ENCODE data around the gene PFN3. TPM values are rescaled to one million over a fixed set of nuclear protein-coding genes. Genes with fewer than 3 reads are reported as not detected.

The PFN3 gene
- total RNA-seq, 2 experiments from 2014 or later: not detected

GRCh38 chr5:177405805-177406204, 5.3 kb upstream of the PFN3 start:
- Mint-ChIP-seq H3K36me3 (ENCODE audit: low read depth) (no peaks in the 10 kb centered on the region), H3K9me3 (no peaks in the 10 kb centered on the region), H3K27me3 (no peaks in the 10 kb centered on the region), H3K4me1 (ENCODE audit: low read depth) (peaks cover 34% of the 10 kb centered on the region), H3K27ac (no peak overlapping the region), H3K4me3 (no peak overlapping the region)
- Histone ChIP-seq H3K9me3 (ENCODE audit: control insufficient read depth in 1 of 2, insufficient read depth in 1 of 2, low read length in 2 of 2) (no peaks in the 10 kb centered on the region), H3K27me3 (ENCODE audit: control insufficient read depth in 1 of 2, insufficient read depth in 2 of 2, low read length in 2 of 2) (peaks cover 0 to 2% of the 10 kb centered on the region in 2 experiments), H3K4me1 (ENCODE audit: insufficient read depth, low read length) (peaks cover 45% of the 10 kb centered on the region), H3K36me3 (ENCODE audit: insufficient read depth, low read length) (no peaks in the 10 kb centered on the region), H3K27ac (ENCODE audit: low read depth in 1 of 2, low read length in 2 of 2) (no peak overlapping the region), H3K4me3 (ENCODE audit: low read length) (no peak overlapping the region)
- DNase-seq: peak in 3 of 14 experiments; percentile 38 to 63 (median 56)
- CTCF ChIA-PET: interaction anchor here (1.4 to 9.7 kb wide), 4 partner anchors 11 to 58 kb away, joined by 3 to 352 read pairs (median 73); partner anchors contain the start of gene PRR7
- POLR2A ChIA-PET: interaction anchor here (6.4 to 11.0 kb wide), 3 partner anchors 16 to 44 kb away, joined by 72 to 435 read pairs (median 250); partner anchors contain the start of genes GRK6 and PRR7
- no peak for TF ChIP-seq CTCF (IDR thresholded peaks at IDR 0.05)
- no peak for ATAC-seq (ENCODE audit: poor library complexity)
- intact Hi-C loops (cut with DNase I, micrococcal nuclease): loop anchor here in 1 of 2 experiments (2.0 kb wide), 2 partner anchors 19 to 39 kb away; no protein-coding TSS in a partner anchor

DNA sequence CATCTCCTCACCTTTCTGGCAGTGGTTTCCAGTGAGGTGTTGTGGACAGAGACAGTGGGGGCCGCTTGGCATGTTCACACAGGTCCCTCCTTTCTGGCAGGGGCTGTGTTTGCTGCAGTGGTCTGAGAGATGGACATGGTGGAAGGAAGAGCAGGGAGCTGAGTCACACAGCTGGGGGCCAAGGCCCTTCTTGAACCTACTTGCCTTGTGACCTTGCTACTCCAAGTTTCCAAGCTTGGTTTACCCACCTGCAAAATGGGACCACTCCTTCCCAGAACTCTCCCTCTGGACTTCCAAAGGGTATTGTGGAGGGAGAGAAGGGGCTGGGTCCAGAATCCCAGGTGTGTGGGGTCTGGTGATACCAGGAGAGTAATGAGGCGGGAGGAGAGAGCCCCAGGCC, 4.9 kb upstream of the PFN3 start:
- CTCF ChIA-PET: interaction anchor here (1.4 to 9.7 kb wide), 11 partner anchors 9 to 92 kb away, joined by 3 to 352 read pairs (median 16); partner anchors contain the start of genes GRK6, PDLIM7 and PRR7
- no peak for TF ChIP-seq CTCF (IDR thresholded peaks at IDR 0.05)
- H3K27me3 ChIP-seq (ENCODE audit: control insufficient read depth in 1 of 2, insufficient read depth in 2 of 2, low read length in 2 of 2): peaks cover 0 to 2% of the 10 kb centered on the region in 2 experiments
- Mint-ChIP-seq H3K36me3 (ENCODE audit: low read depth) (no peaks in the 10 kb centered on the region), H3K9me3 (no peaks in the 10 kb centered on the region), H3K27ac (no peak overlapping the region), H3K4me1 (ENCODE audit: low read depth) (peaks cover 29% of the 10 kb centered on the region), H3K27me3 (no peaks in the 10 kb centered on the region), H3K4me3 (peak overlapping the region; percentile 78)
- H3K27ac ChIP-seq (ENCODE audit: low read depth in 1 of 2, low read length in 2 of 2): no peak overlapping the region
- DNase-seq (peak in 1 of 14 experiments; percentile 38), ATAC-seq (ENCODE audit: poor library complexity) (no peak)
- H3K4me1 ChIP-seq (ENCODE audit: insufficient read depth, low read length): peaks cover 41% of the 10 kb centered on the region
- intact Hi-C loops (cut with DNase I, micrococcal nuclease): loop anchor here in 1 of 2 experiments (2.0 kb wide), 2 partner anchors 19 to 39 kb away; no protein-coding TSS in a partner anchor
- H3K9me3 ChIP-seq (ENCODE audit: control insufficient read depth in 1 of 2, insufficient read depth in 1 of 2, low read length in 2 of 2): no peaks in the 10 kb centered on the region
- H3K36me3 ChIP-seq (ENCODE audit: insufficient read depth, low read length): no peaks in the 10 kb centered on the region
- POLR2A ChIA-PET: interaction anchor here (0.9 to 11.0 kb wide), 6 partner anchors 9 to 52 kb away, joined by 3 to 435 read pairs (median 42); partner anchors contain the start of genes GRK6 and PRR7
- H3K4me3 ChIP-seq (ENCODE audit: low read length): no peak overlapping the region

DNA sequence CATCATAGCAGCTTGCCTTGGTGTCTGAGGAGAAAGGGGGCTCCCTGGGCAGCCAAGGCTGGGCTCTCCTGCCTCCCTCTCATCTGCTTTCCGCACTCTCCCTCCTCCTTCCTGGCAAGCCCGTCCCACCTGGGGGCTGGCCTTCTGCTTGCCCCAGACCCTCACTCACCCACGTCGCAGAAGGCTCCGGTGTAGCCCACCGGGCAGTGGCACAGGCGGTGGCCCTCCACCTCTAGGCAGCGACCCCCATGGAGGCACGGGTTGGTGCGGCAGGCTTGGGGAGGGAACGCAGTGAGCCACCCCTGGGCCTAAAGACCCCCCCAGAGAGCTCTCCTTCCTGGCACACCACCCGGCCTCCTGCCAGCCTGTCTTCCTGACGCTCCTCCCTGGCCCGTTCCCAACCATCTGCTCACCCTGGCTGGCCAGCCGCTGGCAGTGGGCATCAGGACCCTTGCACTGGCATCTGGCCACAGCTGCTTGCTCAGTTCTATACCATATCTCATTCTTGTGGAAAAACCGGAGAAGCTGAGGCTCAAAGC, 4.2 kb upstream of the PFN3 start:
- Mint-ChIP-seq H3K4me3 (peak overlapping the region; percentile 78), H3K36me3 (ENCODE audit: low read depth) (no peaks in the 10 kb centered on the region), H3K27me3 (no peaks in the 10 kb centered on the region), H3K27ac (no peak overlapping the region), H3K9me3 (no peaks in the 10 kb centered on the region), H3K4me1 (ENCODE audit: low read depth) (peaks cover 29% of the 10 kb centered on the region)
- TF ChIP-seq CTCF (IDR thresholded peaks at IDR 0.05): peak; percentile 6
- H3K4me1 ChIP-seq (ENCODE audit: insufficient read depth, low read length): peaks cover 41% of the 10 kb centered on the region
- H3K9me3 ChIP-seq (ENCODE audit: control insufficient read depth in 1 of 2, insufficient read depth in 1 of 2, low read length in 2 of 2): no peaks in the 10 kb centered on the region
- intact Hi-C loops (cut with DNase I, micrococcal nuclease): loop anchor here (1.0 to 2.0 kb wide), 4 partner anchors 20 to 50 kb away; partner anchors contain the start of gene GRK6 (in 1 of the 2)
- ChIA-PET POLR2A (interaction anchor here (0.7 to 11.0 kb wide), 12 partner anchors 10 to 218 kb away, joined by 3 to 435 read pairs (median 10); partner anchors contain the start of genes GRK6, LMAN2 and PRR7), CTCF (interaction anchor here (0.7 to 9.7 kb wide), 27 partner anchors 10 to 291 kb away, joined by 3 to 352 read pairs (median 9); partner anchors contain the start of genes GRK6, PDLIM7, PRELID1 and PRR7)
- ATAC-seq (ENCODE audit: poor library complexity): no peak
- no peak for DNase-seq
- H3K4me3 ChIP-seq (ENCODE audit: low read length): peak overlapping the region; percentile 59
- H3K36me3 ChIP-seq (ENCODE audit: insufficient read depth, low read length): no peaks in the 10 kb centered on the region
- no peak overlapping the region for H3K27ac ChIP-seq (ENCODE audit: low read depth in 1 of 2, low read length in 2 of 2)
- peaks cover 0 to 2% of the 10 kb centered on the region in 2 experiments for H3K27me3 ChIP-seq (ENCODE audit: control insufficient read depth in 1 of 2, insufficient read depth in 2 of 2, low read length in 2 of 2)

Data from CD4-positive, alpha-beta T cell (primary cell).